NCI-H82 treated with DMSO at 0.1 percent for 48 hours (cell line): Measurements from ENCODE around the gene OR4F15.

Experiments used
- DNase-seq: peaks from one replicate; lab custom pipeline; 2025; ENCODE audit not compliant: unreplicated experiment; lab: John Stamatoyannopoulos, UW

The OR4F15 gene

GRCh38 chr15:101803676-101804075, 8.3 kb upstream of the OR4F15 start:
- no peak for DNase-seq

GRCh38 chr15:101804375-101804774, 7.6 kb upstream of the OR4F15 start:
- no peak for DNase-seq

GRCh38 chr15:101804941-101805340, 7.1 kb upstream of the OR4F15 start:
- no peak for DNase-seq

GRCh38 chr15:101805605-101806345, 6.2 kb upstream of the OR4F15 start:
- no peak for DNase-seq

GRCh38 chr15:101807345-101807945, 4.6 kb upstream of the OR4F15 start:
- no peak for DNase-seq

DNA sequence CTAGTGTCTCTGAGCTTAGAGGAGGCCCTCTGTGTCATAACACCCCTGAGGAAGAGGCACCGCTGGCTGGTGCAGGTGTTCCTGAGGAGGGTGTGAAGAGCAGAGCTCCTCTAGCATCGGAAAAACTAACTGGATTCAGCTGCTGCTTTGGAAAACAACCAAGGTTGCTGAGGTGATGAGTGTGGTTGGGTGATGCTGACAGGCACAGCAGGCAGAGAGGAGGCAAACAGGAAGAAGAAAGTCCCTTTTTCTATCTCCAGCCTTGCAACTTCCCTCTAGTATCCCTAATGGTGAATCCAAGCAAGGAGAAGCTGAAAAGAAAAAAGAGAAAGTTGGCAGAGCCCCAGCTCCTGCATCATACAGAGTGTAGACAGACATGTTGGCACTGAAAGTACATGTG, 3.8 kb upstream of the OR4F15 start:
- no peak for DNase-seq

DNA sequence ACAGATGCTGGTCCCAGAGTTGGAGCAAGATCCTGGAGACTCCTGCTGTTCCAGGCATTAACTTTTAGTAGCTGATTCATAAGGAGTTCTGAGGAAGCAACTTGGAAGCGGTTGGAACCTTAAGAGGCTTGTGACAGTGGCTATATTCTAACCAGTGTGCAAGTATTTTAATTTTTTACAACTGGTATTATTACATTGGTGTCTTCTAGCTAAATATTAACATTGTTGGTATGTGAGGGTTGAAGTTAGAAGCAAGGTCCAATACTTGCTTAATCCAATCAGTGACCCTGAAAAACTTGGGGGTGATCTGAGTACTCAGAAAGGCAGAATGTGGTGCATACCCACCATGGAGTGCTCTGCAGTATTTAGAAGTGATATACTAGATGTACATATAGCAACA, 1.5 kb upstream of the OR4F15 start:
- DNase-seq, result no peak

GRCh38 chr15:101810876-101811275, 1.1 kb upstream of the OR4F15 start:
- no peak for DNase-seq

GRCh38 chr15:101813803-101814534, 2.0 kb downstream of the OR4F15 start:
- no peak for DNase-seq

DNA sequence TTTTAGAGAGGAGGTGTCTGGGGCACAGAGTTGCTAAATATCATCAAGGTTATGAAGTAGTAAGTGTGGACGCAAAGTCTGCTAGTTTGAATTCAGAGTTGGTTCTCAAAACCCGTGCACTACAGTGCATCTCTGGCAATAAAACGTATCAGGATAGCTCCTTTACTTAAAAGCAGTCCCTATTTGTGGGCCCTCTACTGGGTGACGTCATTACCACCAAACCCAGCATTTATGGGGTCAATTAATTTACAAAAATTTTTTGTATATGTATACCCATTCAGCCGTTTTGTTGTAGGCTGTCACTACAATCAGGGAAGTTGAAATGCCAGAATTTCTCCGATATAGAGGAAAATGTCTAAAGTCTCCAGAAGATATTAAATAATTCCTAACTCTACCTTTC, 8.8 kb downstream of the OR4F15 start:
- no peak for DNase-seq

DNA sequence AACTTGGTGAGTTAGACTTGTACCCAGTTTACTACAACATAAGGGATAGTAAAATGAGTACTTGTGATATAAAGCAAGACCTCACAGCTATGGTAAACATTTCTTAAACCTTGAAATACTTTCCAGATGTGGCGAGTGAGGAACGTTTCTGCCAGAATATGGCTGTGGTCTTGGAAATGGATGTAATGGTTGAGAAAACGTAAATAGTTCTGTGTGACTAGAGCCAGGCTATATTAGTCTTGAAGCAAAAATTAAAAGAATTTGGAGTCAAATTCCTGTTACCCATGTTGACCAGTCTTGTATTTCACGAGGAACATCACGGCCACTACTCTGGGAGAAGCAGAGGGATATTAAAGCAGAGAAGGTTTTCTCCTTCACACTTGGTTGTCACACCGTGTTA, 15.3 kb downstream of the OR4F15 start:
- no peak for DNase-seq

DNA sequence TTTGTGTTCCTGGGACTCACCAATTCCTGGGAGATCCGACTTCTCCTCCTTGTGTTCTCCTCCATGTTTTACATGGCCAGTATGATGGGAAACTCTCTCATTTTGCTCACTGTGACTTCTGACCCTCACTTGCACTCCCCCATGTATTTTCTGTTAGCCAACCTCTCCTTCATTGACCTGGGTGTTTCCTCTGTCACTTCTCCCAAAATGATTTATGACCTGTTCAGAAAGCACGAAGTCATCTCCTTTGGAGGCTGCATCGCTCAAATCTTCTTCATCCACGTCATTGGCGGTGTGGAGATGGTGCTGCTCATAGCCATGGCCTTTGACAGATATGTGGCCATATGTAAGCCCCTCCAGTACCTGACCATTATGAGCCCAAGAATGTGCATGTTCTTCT, 16.8 kb downstream of the OR4F15 start:
- DNase-seq, result no peak

DNA sequence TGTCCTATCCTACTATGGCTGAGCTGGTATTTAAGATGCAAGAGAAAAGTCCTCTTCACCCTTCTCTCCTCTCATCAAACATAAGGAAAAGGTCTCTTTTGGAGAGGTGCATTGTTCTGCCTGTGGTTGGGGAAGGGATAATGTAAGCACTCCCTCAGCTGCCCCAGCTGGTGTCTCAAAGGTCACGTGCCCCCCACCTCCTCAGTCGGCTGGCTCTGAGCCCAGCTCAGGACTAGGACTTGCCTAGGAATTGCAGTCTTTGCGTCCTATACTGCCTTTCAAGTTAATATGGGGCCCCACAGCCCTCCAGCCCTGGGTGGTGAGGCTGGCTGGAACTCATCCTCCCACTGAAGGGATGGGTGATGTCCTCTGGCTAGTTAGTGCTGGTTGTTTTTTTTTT, 29.7 kb downstream of the OR4F15 start:
- no peak for DNase-seq

GRCh38 chr15:101844916-101845315, 32.9 kb downstream of the OR4F15 start:
- no peak for DNase-seq

DNA sequence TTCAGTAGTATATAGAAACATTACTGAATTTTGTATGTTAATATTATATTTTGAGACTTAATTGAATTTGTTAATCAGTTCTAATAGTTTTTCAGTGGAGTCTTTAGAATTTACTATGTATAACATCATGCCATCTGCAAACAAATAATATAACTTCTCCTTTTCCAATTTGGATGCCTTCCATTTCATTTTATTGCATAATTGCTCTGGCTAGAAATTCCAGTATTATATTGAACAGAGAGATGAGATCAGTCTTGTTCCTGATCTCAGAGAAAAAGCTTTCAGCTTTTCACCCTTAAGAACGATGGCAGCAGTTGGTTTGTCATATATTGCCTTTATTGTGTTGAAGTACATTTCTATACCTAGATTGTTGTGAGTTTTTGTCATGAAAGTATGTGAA, 40.4 kb downstream of the OR4F15 start:
- no peak for DNase-seq
